CD4-positive, alpha-beta T cell treated with Interleukin-17A for 4 hours (primary cell): ENCODE results near the gene MIA2.
"Not testable (repeated sequence)": the region's sequence is repeated elsewhere in the genome, so short reads cannot be mapped to it uniquely, and the experiment has no call there.

Source experiments
- DNase-seq: peaks from one replicate; pipeline ENCODE4 v3.0.0-alpha.2; 2020; ENCODE audit warnings: mixed read lengths

Gene MIA2

DNA sequence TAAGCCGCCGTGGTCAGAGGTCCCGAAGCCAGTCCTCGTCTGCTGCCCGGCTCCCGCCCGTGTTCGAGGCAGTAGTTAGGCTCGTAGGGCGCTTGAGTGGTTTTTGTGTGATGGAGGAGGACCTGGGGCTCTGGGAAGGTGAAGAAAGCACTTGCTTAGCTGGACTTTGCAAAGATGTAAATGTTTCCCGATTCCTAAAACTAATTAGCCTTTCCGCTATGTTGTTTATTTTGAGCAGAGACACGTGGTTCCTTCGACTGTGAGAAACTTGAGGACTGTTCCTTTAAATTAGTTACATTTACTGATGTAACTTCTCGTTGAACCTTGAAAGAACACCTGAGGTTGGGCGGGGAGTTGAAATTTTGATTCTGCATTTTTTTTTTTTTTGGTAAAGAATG is 33.9 kb downstream of the MIA2 start:
- DNase-seq, result no peak

DNA sequence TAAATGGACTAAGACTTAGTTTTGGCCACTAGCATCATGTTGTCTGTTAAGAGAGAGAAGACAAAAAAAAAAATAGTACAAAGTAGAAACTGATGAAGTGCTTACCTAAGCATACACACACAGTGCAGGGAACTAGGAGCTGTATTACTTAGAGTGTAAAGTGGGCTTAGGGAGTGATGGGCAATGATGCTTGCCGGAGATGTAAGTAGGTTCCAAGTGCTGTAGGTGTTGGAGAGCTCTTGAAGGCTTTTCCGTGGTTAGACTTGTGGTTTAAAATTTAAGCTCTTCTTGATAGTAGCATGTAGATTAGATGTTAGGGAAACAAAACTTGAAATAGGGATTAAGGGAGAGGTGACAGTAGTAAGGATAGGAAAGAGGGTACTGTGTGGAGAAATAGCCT is 34.7 kb downstream of the MIA2 start:
- no peak for DNase-seq

- DNase-seq, result no peak
These were observed 39.2 kb downstream of the MIA2 start for GRCh38 chr14:39272918-39273317.

GRCh38 chr14:39275395-39275794 is 41.7 kb downstream of the MIA2 start:
- DNase-seq, result no peak

DNA sequence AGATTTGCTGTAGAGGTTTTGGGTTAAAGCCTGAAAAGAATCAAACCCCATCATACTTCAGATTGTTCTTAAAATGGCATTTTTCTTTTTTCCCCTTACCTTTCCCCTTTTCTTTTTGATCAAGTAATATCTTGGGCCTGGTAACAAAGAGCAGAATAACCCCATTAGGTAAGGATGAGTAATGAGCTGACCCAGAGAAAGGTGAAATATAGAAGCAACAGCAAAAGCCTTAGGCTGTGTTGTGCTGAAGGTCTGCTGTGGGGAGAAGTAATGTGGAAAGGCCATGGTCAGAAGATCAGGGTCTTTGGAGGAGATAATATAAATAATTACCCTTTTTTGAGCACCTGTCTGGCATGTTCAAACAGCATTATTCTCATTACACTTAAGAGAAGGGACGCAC is 42.3 kb downstream of the MIA2 start:
- no peak for DNase-seq

DNA sequence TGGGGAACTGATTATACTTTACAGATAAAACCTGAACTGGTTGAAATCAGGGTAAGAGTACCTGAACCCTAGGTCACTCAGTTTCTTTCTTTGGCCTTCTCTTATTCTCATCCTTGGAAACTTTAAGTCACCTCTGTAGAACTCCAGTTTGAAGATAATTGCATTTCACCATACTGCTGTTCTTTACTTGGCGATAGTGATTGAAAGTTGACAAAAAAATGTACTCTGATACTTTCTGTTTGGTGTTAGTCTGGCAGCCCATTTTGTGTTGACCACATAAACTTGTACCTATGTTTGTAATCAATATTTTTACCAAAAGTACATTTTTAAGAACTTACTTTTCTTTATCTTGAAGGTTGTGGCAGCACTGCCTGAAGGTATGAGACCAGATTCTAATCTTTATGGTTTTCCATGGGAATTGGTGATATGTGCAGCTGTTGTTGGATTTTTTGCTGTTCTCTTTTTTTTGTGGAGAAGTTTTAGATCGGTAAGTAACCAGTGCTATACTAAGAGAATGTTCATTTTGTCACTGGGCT is 42.9 kb downstream of the MIA2 start:
- DNase-seq, result no peak

- no peak for DNase-seq
These were observed 45.8 kb downstream of the MIA2 start for GRCh38 chr14:39279515-39279914.

- DNase-seq, result not testable (repeated sequence)
These were observed 47.0 kb downstream of the MIA2 start for GRCh38 chr14:39280678-39281077.

DNA sequence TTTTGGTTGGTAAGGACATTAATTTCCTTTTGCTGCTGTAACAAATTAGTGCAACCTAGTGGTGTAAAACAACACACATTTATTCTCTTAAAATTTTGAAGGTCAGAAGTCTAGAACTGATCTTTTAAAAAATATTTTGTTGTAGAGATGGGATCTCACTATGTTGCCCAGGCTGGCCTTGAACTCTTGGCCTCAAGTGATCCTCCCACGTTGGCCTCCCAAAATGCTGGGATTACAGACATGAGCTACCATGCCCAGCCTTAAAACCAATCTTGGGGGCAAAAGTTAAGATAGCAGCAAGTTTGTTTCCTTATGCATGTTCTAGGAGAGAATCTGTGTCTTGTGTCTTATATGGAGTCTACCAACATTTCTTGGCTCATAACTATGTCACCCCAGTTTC is 55.8 kb downstream of the MIA2 start:
- no peak for DNase-seq

- DNase-seq, result no peak
These were observed 58.0 kb downstream of the MIA2 start for GRCh38 chr14:39291701-39292100.

GRCh38 chr14:39293629-39294028 is 59.9 kb downstream of the MIA2 start:
- no peak for DNase-seq

DNA sequence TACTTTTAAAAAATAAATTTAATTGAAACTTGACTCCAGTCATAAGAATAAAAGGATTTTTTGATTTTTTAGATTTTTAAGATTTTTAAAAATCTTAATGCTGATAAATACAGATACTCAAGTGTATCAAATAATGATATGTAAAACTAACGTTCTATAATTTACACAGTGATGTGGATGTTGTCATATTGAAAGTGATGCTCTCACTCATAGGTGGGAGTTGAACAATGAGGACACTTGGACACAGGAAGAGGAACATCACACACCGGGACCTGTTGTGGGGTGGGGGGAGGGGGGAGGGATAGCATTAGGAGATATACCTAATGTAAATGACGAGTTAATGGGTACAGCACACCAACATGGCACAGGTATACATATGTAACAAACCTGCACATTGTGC is 66.7 kb downstream of the MIA2 start:
- not testable (repeated sequence) for DNase-seq

- DNase-seq, result no peak
These were observed 68.6 kb downstream of the MIA2 start for GRCh38 chr14:39302124-39302810.

DNA sequence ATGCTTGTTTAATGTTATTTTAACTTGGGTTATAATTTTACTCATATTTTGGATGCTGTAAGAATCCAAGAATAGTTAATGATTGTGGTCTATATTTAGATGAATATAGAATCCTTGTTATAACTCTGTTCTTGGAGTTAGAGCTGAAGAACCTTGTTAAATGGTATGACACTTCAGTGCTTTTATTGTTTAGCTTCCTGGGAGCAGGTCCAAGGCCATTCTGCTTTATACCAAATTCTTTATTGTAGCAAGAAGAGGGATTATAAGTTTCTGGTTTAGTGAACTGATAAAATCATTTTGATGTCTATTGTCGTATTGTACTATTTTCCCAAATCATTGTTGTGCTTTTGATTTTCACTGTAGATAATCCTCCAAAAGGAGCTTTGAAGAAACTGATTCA is 69.4 kb downstream of the MIA2 start:
- no peak for DNase-seq

DNA sequence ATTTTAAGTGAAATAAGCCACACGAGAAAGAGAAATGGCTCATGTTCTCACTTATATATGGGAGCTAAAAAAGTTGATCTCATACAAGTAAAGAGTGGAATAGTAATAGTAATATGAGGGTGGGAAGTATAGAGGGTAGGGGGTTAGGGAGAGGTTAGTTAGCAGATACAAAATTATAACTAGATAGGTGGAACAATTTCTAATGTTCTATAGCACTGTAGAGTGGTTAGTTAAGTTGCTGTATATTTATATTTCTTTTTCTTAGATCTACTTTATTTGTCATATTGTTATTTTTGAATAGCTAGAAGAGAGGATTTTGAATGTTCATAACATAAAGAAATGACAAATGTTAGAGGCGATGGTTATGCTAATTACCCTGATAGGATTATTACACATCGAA is 74.1 kb downstream of the MIA2 start:
- DNase-seq, result no peak

DNA sequence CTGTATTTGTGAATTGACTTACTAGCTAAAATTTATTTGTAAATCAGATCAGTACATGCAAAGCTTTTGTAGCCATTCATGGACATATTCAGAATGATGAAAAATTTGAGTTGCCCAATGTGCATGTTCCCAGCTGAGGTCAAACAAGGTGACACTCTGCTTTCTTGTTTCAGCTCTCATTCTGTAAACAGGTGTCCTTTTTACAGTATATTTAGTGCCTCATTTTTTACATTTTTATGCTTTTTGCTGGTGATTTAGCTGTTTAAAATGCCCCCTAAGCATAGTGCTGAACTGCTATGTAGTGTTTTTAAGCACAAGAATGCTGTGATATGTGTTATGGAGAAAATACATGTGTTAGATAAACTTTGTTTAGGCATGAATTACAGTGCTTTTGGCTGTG is 76.3 kb downstream of the MIA2 start:
- no peak for DNase-seq

DNA sequence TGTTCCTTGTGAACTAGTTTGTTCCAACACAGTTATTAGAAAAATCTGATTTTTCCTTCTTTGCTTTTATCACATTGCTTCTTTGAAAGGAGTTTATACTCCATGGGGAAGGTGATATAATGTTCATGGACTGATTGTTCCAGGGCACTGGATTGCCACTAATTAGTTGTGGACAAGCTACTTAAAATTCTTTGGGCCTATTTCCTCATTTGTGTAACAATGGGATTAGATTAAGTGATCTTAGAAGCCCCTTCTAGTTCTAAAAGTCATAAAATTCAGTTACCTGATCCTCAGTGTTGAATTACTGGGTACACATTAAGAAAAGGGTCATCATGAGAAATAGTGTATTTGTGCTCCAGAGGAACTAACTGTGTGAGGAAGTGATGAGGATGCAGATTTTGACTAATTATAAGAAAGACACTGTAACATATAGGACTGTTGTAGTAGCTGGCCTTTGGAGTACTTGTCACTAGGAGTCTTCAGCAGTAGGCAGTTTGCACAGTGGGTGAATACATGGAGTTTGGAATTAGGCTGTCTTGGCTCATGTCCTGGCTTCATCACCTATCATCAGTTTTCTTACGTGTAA is 82.2 kb downstream of the MIA2 start:
- DNase-seq, result no peak

DNA sequence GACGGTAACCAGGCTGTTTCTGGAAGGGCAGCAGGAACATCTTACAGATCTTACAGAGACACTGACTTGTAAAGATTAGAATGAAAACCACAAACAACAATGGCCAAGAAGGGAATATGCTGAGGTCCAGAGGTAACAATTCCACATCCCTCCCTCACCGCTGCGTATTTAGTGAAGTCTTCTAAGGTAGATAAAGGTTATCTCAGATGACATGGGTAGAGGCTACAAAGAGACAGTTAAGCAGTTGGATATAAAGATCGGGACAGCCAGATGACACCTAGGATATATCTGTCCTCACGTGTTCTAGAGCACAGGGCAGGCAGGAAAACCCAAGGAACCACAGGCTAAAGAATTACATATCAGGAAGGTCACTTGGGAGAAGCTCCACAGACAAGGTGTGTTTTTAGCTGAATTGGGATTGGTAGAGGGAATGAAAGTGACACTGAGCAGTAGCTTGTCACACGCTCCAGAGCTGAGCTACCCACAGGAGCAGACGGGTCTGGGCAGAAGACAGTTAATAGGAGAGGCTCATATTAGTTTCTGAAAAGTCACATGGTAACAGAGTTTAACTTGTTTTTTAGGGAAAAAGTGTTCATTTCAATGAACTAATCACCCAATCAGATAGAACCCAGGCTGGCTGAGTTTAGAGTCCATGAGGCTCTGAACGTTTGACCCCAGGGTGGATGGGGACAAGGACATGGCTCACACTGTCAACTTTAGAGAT is 83.3 kb downstream of the MIA2 start:
- DNase-seq, result no peak

DNA sequence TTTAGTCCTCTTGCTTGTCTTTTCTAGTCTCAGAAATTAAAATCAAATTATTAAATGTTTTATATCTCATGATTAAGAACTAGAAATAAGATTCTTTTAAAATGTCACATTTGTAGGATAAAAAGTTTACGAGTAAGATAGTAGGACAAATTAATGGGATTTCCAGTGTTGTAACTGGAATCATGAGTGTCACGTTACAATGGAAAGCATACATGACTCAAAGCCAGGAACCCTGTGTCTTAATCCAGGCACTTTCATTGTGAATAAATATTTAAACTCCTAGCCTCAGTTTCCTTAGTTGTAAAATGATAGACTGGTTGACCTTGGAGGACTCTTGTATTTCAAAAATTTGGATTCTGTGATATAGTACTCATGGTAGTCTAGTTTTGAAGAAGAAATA is 84.9 kb downstream of the MIA2 start:
- no peak for DNase-seq

- no peak for DNase-seq
These were observed 85.7 kb downstream of the MIA2 start for GRCh38 chr14:39319381-39319780.

DNA sequence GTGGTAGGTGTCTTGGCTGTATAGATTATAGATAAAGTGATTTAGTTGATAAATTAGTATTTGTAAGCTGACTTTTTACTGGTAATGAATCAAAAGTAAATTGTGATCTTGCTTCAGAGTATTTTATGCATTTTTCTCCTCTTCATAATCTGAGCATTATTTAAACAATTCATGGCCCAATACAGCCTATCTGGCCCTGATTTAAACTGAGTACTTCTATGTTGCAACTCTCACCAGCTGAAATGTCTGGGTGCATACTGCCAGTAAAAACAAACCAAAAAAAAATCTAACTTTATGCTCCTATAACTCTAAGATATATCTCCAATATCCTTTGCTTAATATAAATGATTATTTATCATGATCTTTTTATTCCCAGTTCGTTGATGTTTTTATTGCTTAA is 86.6 kb downstream of the MIA2 start:
- DNase-seq, result no peak

DNA sequence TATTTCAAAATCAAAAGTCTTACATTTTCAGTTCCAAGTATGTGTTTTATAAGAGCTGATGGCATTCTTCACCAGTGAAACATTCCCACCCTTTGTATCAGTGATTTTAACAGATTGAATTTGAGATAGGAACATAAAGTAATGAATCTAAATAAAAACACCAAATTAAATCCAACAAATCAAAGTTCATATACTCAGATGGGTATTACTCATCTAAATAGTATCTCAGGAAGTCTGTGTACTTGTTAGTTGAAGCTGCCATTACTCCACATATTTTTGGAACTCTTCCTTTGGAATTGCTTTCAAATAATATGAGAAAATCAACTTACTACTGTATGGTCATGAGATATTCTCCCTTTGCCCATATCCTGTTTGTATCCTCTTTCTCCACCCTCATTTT is 89.1 kb downstream of the MIA2 start:
- no peak for DNase-seq

- no peak for DNase-seq
These were observed 90.4 kb downstream of the MIA2 start for GRCh38 chr14:39324097-39324496.

GRCh38 chr14:39339003-39339402 is 105.3 kb downstream of the MIA2 start:
- DNase-seq, result no peak
